Adrenal gland (tissue), 5 donors: ENCODE data around the gene SPAG5.

Source experiments
- CTCF ChIP-seq, 6 experiments: fragments of 450-650 bp in 4 of 6; fragments of 200-600 bp in 2 of 6; sonication (generic) in 1 of 6; IDR thresholded peaks; 1 replicate in 5 of 6; 2 replicates in 1 of 6; pipeline versions ENCODE4 v1.5.1 to v1.8.0; 2016 to 2021; ENCODE audit warnings: antibody characterized with exemption in 6 of 6, mild to moderate bottlenecking in 2 of 6, moderate library complexity in 1 of 6
- POLR2A ChIP-seq, 2 donors: fragments of 450-650 bp; IDR thresholded peaks; one replicate each; pipeline ENCODE4 v1.6.1; 2017; ENCODE audit warnings: antibody characterized with exemption in 2 of 2, mild to moderate bottlenecking in 2 of 2, moderate library complexity in 1 of 2
- donor health status: DM: no; HTN: no; CAD: no.

- TF ChIP-seq POLR2A (IDR thresholded peaks at IDR 0.05) (no peak), CTCF (IDR thresholded peaks at IDR 0.05) (no peak)
These were observed 60.4 kb downstream of the SPAG5 start for GRCh38 chr17:28538296-28538895.
